ENCODE data around the gene FAM76A. TPM values are rescaled to one million over a fixed set of nuclear protein-coding genes. Genes with fewer than 3 reads are reported as not detected.

Gene FAM76A
- total RNA-seq, 1 experiment from 2014 or later, result 9.9 TPM

GRCh38 chr1:27726173-27727044 is 648 bp downstream of the FAM76A start:
- H3K9me3 ChIP-seq (ENCODE audit: insufficient read depth, low read depth), result no peaks in the 10 kb centered on the region
- H3F3A ChIP-seq (ENCODE audit: insufficient read depth, low read depth), result no peaks in the 10 kb centered on the region
- DNase-seq, result peak in 1 of 2 experiments; percentile 50
- POLR2A ChIA-PET (ENCODE audit: unreplicated experiment), result interaction anchor here (0.6 to 1.6 kb wide), 3 partner anchors 9 to 46 kb away, joined by 5 to 8 read pairs (median 5); partner anchors contain the start of gene STX12
- CTCF ChIA-PET, result interaction anchor here (0.6 to 1.5 kb wide), 5 partner anchors 46 to 426 kb away, joined by 3 to 14 read pairs (median 4); partner anchors contain the start of genes IFI6 and STX12
- intact Hi-C loops (cut with micrococcal nuclease; ENCODE audit: unreplicated experiment), result loop anchor here (1.0 kb wide), 1 partner anchor 57 kb away; no protein-coding TSS in a partner anchor
- no peaks in the 10 kb centered on the region for H3K9me2 ChIP-seq (ENCODE audit: insufficient read depth)
- no peaks in the 10 kb centered on the region for H3K4me1 ChIP-seq (replicated peaks; ENCODE audit: insufficient read depth)
- peak overlapping the region; percentile 89 for H3K4me2 ChIP-seq
- no peak for TF ChIP-seq EZH2 (IDR thresholded peaks at IDR 0.05; ENCODE audit: low read depth)
- no peak for TF ChIP-seq CTCF (conservative IDR thresholded peaks at IDR 0.05)
- BruUV-seq (replicated peaks), result TSS peak; percentile 58
- H3K4me3 ChIP-seq, result peak overlapping the region; percentile 68
- H3K27ac ChIP-seq, result peak overlapping the region; percentile 12; the same call in 1 of the 2 replicates
- no peaks in the 10 kb centered on the region for H3K79me2 ChIP-seq (ENCODE audit: low read depth)
- no peaks in the 10 kb centered on the region for H3K36me3 ChIP-seq (ENCODE audit: low read depth)
- H4K20me1 ChIP-seq (ENCODE audit: insufficient read depth), result no peaks in the 10 kb centered on the region
- no peaks in the 10 kb centered on the region for H3K27me3 ChIP-seq (ENCODE audit: insufficient read depth, low read depth)
- H2AFZ ChIP-seq, result peak overlapping the region; percentile 91

GRCh38 chr1:27727126-27727525 is 1.4 kb downstream of the FAM76A start:
- Histone ChIP-seq H3K36me3 (ENCODE audit: low read depth) (no peaks in the 10 kb centered on the region), H3F3A (ENCODE audit: insufficient read depth, low read depth) (no peaks in the 10 kb centered on the region), H3K4me2 (peak overlapping the region; percentile 89), H2AFZ (no peak overlapping the region), H3K27me3 (ENCODE audit: insufficient read depth, low read depth) (no peaks in the 10 kb centered on the region), H3K79me2 (ENCODE audit: low read depth) (no peaks in the 10 kb centered on the region), H3K9me3 (ENCODE audit: insufficient read depth, low read depth) (no peaks in the 10 kb centered on the region), H3K4me3 (no peak overlapping the region), H3K9me2 (ENCODE audit: insufficient read depth) (no peaks in the 10 kb centered on the region), H3K4me1 (replicated peaks; ENCODE audit: insufficient read depth) (no peaks in the 10 kb centered on the region), H3K27ac (no peak overlapping the region), H4K20me1 (ENCODE audit: insufficient read depth) (no peaks in the 10 kb centered on the region)
- no peak for DNase-seq
- BruUV-seq (replicated peaks), result no TSS peak
- intact Hi-C loops (cut with micrococcal nuclease; ENCODE audit: unreplicated experiment), result no loop called here
- CTCF ChIA-PET, result interaction anchor here (0.6 kb wide), 1 partner anchor 426 kb away, joined by 4 read pairs; no protein-coding TSS in a partner anchor
- POLR2A ChIA-PET (ENCODE audit: unreplicated experiment), result no interaction called here
- TF ChIP-seq EZH2 (IDR thresholded peaks at IDR 0.05; ENCODE audit: low read depth), result no peak
- no peak for TF ChIP-seq CTCF (conservative IDR thresholded peaks at IDR 0.05)

GRCh38 chr1:27736252-27736651 is 10.5 kb downstream of the FAM76A start:
- H3K4me1 ChIP-seq (replicated peaks; ENCODE audit: insufficient read depth), result no peaks in the 10 kb centered on the region
- H3K4me3 ChIP-seq, result no peak overlapping the region
- no peaks in the 10 kb centered on the region for H3F3A ChIP-seq (ENCODE audit: insufficient read depth, low read depth)
- H3K27me3 ChIP-seq (ENCODE audit: insufficient read depth, low read depth), result no peaks in the 10 kb centered on the region
- H3K9me2 ChIP-seq (ENCODE audit: insufficient read depth), result no peaks in the 10 kb centered on the region
- BruUV-seq (replicated peaks), result no TSS peak
- no peaks in the 10 kb centered on the region for H4K20me1 ChIP-seq (ENCODE audit: insufficient read depth)
- no peak overlapping the region for H3K27ac ChIP-seq
- H3K4me2 ChIP-seq, result no peak overlapping the region
- TF ChIP-seq EZH2 (IDR thresholded peaks at IDR 0.05; ENCODE audit: low read depth) (no peak), CTCF (conservative IDR thresholded peaks at IDR 0.05) (no peak)
- DNase-seq, result no peak
- ChIA-PET POLR2A (ENCODE audit: unreplicated experiment) (no interaction called here), CTCF (no interaction called here)
- no peaks in the 10 kb centered on the region for H3K79me2 ChIP-seq (ENCODE audit: low read depth)
- intact Hi-C loops (cut with micrococcal nuclease; ENCODE audit: unreplicated experiment), result no loop called here
- H3K9me3 ChIP-seq (ENCODE audit: insufficient read depth, low read depth), result no peaks in the 10 kb centered on the region
- no peak overlapping the region for H2AFZ ChIP-seq
- no peaks in the 10 kb centered on the region for H3K36me3 ChIP-seq (ENCODE audit: low read depth)

Data from PC-9 (cell line).